B cell (primary cell): Measurements from ENCODE around the gene PGM5. TPM values are rescaled to one million over a fixed set of nuclear protein-coding genes. Genes with fewer than 3 reads are reported as not detected.

Source experiments
- ATAC-seq: fragments of 200-7000 bp; cut with Tn5 transposase; one replicate; pipeline ENCODE4 v1.10.0; 2021; ENCODE audit warnings: low read depth, mild to moderate bottlenecking, moderate number of reproducible peaks, moderate library complexity
- CTCF ChIA-PET: fragments of 350-600 bp; sonication (Branson Sonifier 250); formaldehyde crosslinking; loops from one replicate; lab custom pipeline; 2021; ENCODE audit warnings: antibody characterized with exemption, inconsistent platforms; lab: Charles Lee
- POLR2A ChIA-PET: fragments of 350-600 bp; sonication (Branson Sonifier 250); formaldehyde crosslinking; loops from one replicate; lab custom pipeline; 2021; ENCODE audit warnings: antibody characterized with exemption; lab: Charles Lee
- DNase-seq: peaks from one replicate; pipeline ENCODE4 v3.0.0; 2013
- H2AFZ ChIP-seq: 2 replicates; pipeline ENCODE4 v1.6.1; 2012; ENCODE audit warnings: mild to moderate bottlenecking, low read depth, low read length; ENCODE audit not compliant: insufficient read depth, poor library complexity, severe bottlenecking
- H3K27ac ChIP-seq, 2 donors: 1 replicate in 1 of 2; 2 replicates in 1 of 2; pipeline ENCODE4 v1.5.1; 2012 to 2013; ENCODE audit warnings: low read length in 2 of 2, mild to moderate bottlenecking in 2 of 2, moderate library complexity in 1 of 2
- H3K27me3 ChIP-seq, 4 experiments: fragments of 200-600 bp in 1 of 4; sonication (generic) in 1 of 4; replicated peaks in 1 of 4; 1 replicate in 2 of 4; 2 replicates in 2 of 4; pipeline versions ENCODE4 v1.6.1 to v1.7.0; 2013 to 2016; ENCODE audit warnings: low read length in 3 of 4, mild to moderate bottlenecking in 2 of 4, mixed read lengths in 1 of 4, moderate library complexity in 1 of 4; ENCODE audit not compliant: insufficient read depth in 4 of 4, control insufficient read depth in 3 of 4; ENCODE audit errors: control extremely low read depth in 1 of 4
- H3K36me3 ChIP-seq, 2 experiments: replicated peaks in 1 of 2; 1 replicate in 1 of 2; 2 replicates in 1 of 2; pipeline versions ENCODE4 v1.6.1 to v1.7.1; 2013; ENCODE audit warnings: low read length in 1 of 2; ENCODE audit not compliant: insufficient read depth in 2 of 2, control insufficient read depth in 1 of 2; ENCODE audit errors: control extremely low read depth in 1 of 2, extremely low read depth in 1 of 2
- H3K4me1 ChIP-seq, 2 donors: fragments of 200-600 bp in 1 of 2; sonication (generic) in 1 of 2; 1 replicate in 1 of 2; 2 replicates in 1 of 2; pipeline versions ENCODE4 v1.5.1 to v1.6.1; 2013 to 2017; ENCODE audit warnings: low read length in 2 of 2; ENCODE audit not compliant: control insufficient read depth in 2 of 2, insufficient read depth in 2 of 2
- H3K4me2 ChIP-seq: replicated peaks from 2 replicates; pipeline ENCODE3; 2012; ENCODE audit warnings: mild to moderate bottlenecking, low read depth, low read length; ENCODE audit not compliant: poor library complexity, severe bottlenecking
- H3K4me3 ChIP-seq, 5 experiments: fragments of 200-600 bp in 1 of 5; sonication (generic) in 1 of 5; 1 replicate in 3 of 5; 2 replicates in 2 of 5; pipeline versions ENCODE4 v1.5.1 to v1.7.0; 2011 to 2016; ENCODE audit warnings: low read length in 4 of 5, mild to moderate bottlenecking in 4 of 5, low read depth in 2 of 5, control low read depth in 1 of 5, moderate library complexity in 1 of 5; ENCODE audit not compliant: insufficient read depth in 1 of 5; ENCODE audit errors: control extremely low read depth in 1 of 5, extremely low read depth in 1 of 5
- H3K79me2 ChIP-seq: fragments of 200-600 bp; sonication (generic); one replicate; pipeline ENCODE4 v1.6.0; 2016; ENCODE audit warnings: low read length; ENCODE audit not compliant: control insufficient read depth, insufficient read depth
- H3K9ac ChIP-seq: fragments of 200-600 bp; sonication (generic); 2 replicates; pipeline ENCODE4 v1.6.1; 2017; ENCODE audit warnings: mild to moderate bottlenecking, low read length, moderate library complexity
- H3K9me3 ChIP-seq, 3 donors: one replicate each; pipeline versions ENCODE4 v1.6.1 to v1.7.1; 2013; ENCODE audit warnings: low read length in 2 of 3; ENCODE audit not compliant: control insufficient read depth in 2 of 3, insufficient read depth in 1 of 3; ENCODE audit errors: control extremely low read depth in 1 of 3
- H4K20me1 ChIP-seq: 2 replicates; pipeline ENCODE4 v1.6.0; 2012; ENCODE audit warnings: mild to moderate bottlenecking, low read length; ENCODE audit not compliant: insufficient read depth, control insufficient read depth, poor library complexity, severe bottlenecking
- H3K27ac Mint-ChIP-seq: one replicate; pipeline ENCODE4 v1.8.0; 2021; ENCODE audit warnings: mixed read lengths
- H3K27me3 Mint-ChIP-seq: one replicate; pipeline ENCODE4 v1.8.0; 2021; ENCODE audit warnings: mixed read lengths
- H3K4me1 Mint-ChIP-seq: one replicate; pipeline ENCODE4 v1.8.0; 2021; ENCODE audit warnings: mixed read lengths
- H3K4me3 Mint-ChIP-seq: one replicate; pipeline ENCODE4 v1.8.0; 2021; ENCODE audit warnings: mixed read lengths
- H3K9me3 Mint-ChIP-seq: one replicate; pipeline ENCODE4 v1.8.0; 2022; ENCODE audit warnings: mixed read lengths; ENCODE audit not compliant: insufficient read depth
- CTCF ChIP-seq: fragments of 200-600 bp; IDR thresholded peaks from one replicate; pipeline ENCODE4 v1.8.0; 2022; ENCODE audit warnings: antibody characterized with exemption, mild to moderate bottlenecking
- EZH2 ChIP-seq: IDR thresholded peaks from 2 replicates; pipeline ENCODE4 v1.6.1; 2012; ENCODE audit warnings: borderline replicate concordance, low read depth, mild to moderate bottlenecking, moderate library complexity, low read length; ENCODE audit not compliant: insufficient read depth, poor library complexity, severe bottlenecking
- WGBS: methylation state at CpG from one replicate; pipeline ENCODE4 v1.1.5; 2013; ENCODE audit warnings: missing lambda C conversion rate; ENCODE audit not compliant: insufficient coverage; 5-methylcytosine and 5-hydroxymethylcytosine counted together
- intact Hi-C: fragments of 100-400 bp; cut with micrococcal nuclease; formaldehyde crosslinking; loops from one replicate; pipeline ENCODE4 v1.10.0; 2022
- polyA plus RNA-seq: library from polyadenylated mRNA; depleted of rRNA; stranded (reverse); fragments of >200 nt; gene quantifications from 2 replicates; pipeline ENCODE4 v1.2.3, GENCODE V29; 2012
- total RNA-seq, 2 donors: library from RNA; stranded (reverse); fragments of 120-200 nt in 1 of 2; gene quantifications; 1 replicate in 1 of 2; 2 replicates in 1 of 2; pipeline versions ENCODE4 v1.2.3 to v1.2.4, GENCODE V29; 2013 to 2022

PGM5 gene
- total and polyA plus RNA-seq, 2 donors (not counting 1 experiment from before 2014, with no cell fraction given), result not detected

- no peaks in the 10 kb centered on the region for H3K27me3 ChIP-seq
- H3K79me2 ChIP-seq, result no peaks in the 10 kb centered on the region
- Mint-ChIP-seq H3K4me3 (no peak overlapping the region), H3K27me3 (no peaks in the 10 kb centered on the region), H3K9me3 (no peaks in the 10 kb centered on the region), H3K4me1 (peaks cover 18% of the 10 kb centered on the region), H3K27ac (no peak overlapping the region)
- no peaks in the 10 kb centered on the region for H4K20me1 ChIP-seq
- H3K9ac ChIP-seq, result no peak overlapping the region
- ChIA-PET CTCF (interaction anchor here (1.0 to 3.1 kb wide), 6 partner anchors 14 to 491 kb away, joined by 3 to 22 read pairs (median 5); no protein-coding TSS in a partner anchor), POLR2A (no interaction called here)
- TF ChIP-seq EZH2, result no peak
- peak; percentile 28 for TF ChIP-seq CTCF
- intact Hi-C loops, result loop anchor here (5.0 to 10.0 kb wide), 4 partner anchors 40 to 487 kb away; no protein-coding TSS in a partner anchor
- no peak overlapping the region for H2AFZ ChIP-seq
- ATAC-seq, result no peak
- no peak overlapping the region for H3K4me3 ChIP-seq
- no peak overlapping the region for H3K4me2 ChIP-seq
- H3K4me1 ChIP-seq, result peaks cover 5 to 6% of the 10 kb centered on the region in 2 donors
- no peak for DNase-seq
- no peak overlapping the region for H3K27ac ChIP-seq
- WGBS, result 50% methylated on average over 1 of the region's 2 CpGs
- no peaks in the 10 kb centered on the region for H3K36me3 ChIP-seq
- no peaks in the 10 kb centered on the region for H3K9me3 ChIP-seq
Observed at GRCh38 chr9:68507806-68508145, 151.4 kb downstream of the PGM5 start.

- no peaks in the 10 kb centered on the region for H3K27me3 Mint-ChIP-seq
- DNase-seq (no peak), ATAC-seq (no peak)
- ChIA-PET CTCF (interaction anchor here (0.5 to 3.1 kb wide), 8 partner anchors 9 to 491 kb away, joined by 3 to 22 read pairs (median 3); no protein-coding TSS in a partner anchor), POLR2A (no interaction called here)
- H3K4me2 ChIP-seq, result no peak overlapping the region
- TF ChIP-seq CTCF, result no peak
- TF ChIP-seq EZH2, result no peak
- H2AFZ ChIP-seq, result no peak overlapping the region
- H3K4me1 Mint-ChIP-seq, result peaks cover 18% of the 10 kb centered on the region
- H4K20me1 ChIP-seq, result no peaks in the 10 kb centered on the region
- H3K27me3 ChIP-seq, result no peaks in the 10 kb centered on the region
- intact Hi-C loops, result loop anchor here (5.0 to 10.0 kb wide), 4 partner anchors 39 to 486 kb away; no protein-coding TSS in a partner anchor
- no peaks in the 10 kb centered on the region for H3K9me3 ChIP-seq
- H3K4me1 ChIP-seq, result peaks cover 5 to 6% of the 10 kb centered on the region in 2 donors
- H3K27ac Mint-ChIP-seq, result no peak overlapping the region
- no peak overlapping the region for H3K9ac ChIP-seq
- no peaks in the 10 kb centered on the region for H3K79me2 ChIP-seq
- no peak overlapping the region for H3K4me3 Mint-ChIP-seq
- no peak overlapping the region for H3K4me3 ChIP-seq
- H3K9me3 Mint-ChIP-seq, result no peaks in the 10 kb centered on the region
- 75% methylated on average over 1 of the region's 2 CpGs for WGBS
- H3K27ac ChIP-seq, result no peak overlapping the region
- H3K36me3 ChIP-seq, result no peaks in the 10 kb centered on the region
Observed at GRCh38 chr9:68508547-68508946, 152.1 kb downstream of the PGM5 start.
